MG63 (cell line): ENCODE data around the gene APP. TPM values are rescaled to one million over a fixed set of nuclear protein-coding genes. Genes with fewer than 3 reads are reported as not detected.

Source experiments
- DNase-seq: peaks from one replicate; pipeline ENCODE4 v3.0.0-alpha.2; 2020
- H3K27me3 ChIP-seq: fragments of 250-450 bp; sonication (Bioruptor Pico); 2 replicates; pipeline ENCODE4 v1.5.1; 2020; ENCODE audit warnings: mild to moderate bottlenecking, moderate library complexity
- H3K36me3 ChIP-seq: fragments of 250-450 bp; sonication (Bioruptor Pico); 2 replicates; pipeline ENCODE4 v1.5.1; 2020; ENCODE audit warnings: mild to moderate bottlenecking, moderate library complexity
- H3K4me3 ChIP-seq: fragments of 250-450 bp; sonication (Bioruptor Pico); 2 replicates; pipeline ENCODE4 v1.5.1; 2020; ENCODE audit warnings: mild to moderate bottlenecking, moderate library complexity
- H3K9me3 ChIP-seq: fragments of 250-450 bp; sonication (Bioruptor Pico); 2 replicates; pipeline ENCODE4 v1.5.1; 2020; ENCODE audit warnings: mild to moderate bottlenecking, moderate library complexity
- total RNA-seq: library from RNA; depleted of rRNA; stranded (reverse); fragments of >200 nt; shearing (Covaris generic); gene quantifications from 2 replicates; pipeline ENCODE4 v1.2.3, GENCODE V29; 2014; ENCODE audit warnings: low replicate concordance

The APP gene
- total RNA-seq, 1 experiment from 2014 or later: 252 TPM

DNA sequence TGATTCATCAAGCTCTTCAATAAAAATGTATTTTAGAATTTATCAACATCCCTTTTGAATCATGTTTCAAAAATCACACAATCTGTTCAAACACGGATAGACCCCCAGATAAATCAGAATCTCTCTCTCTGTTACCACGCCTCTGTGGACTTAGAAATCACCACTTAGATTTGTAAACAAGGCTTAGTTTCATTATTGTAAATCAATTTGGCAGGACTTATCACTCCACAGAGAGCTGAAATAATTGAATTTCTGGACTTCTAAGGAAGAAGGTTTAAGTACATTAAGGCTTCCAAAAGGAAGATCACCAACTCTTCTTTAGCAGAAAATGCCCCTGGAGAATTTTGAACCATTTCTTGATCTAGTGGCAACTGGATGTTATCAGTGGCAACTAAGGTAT, 100.4 kb downstream of the APP start:
- Histone ChIP-seq H3K27me3 (no peaks in the 10 kb centered on the region), H3K9me3 (no peaks in the 10 kb centered on the region)
- no peak for DNase-seq

DNA sequence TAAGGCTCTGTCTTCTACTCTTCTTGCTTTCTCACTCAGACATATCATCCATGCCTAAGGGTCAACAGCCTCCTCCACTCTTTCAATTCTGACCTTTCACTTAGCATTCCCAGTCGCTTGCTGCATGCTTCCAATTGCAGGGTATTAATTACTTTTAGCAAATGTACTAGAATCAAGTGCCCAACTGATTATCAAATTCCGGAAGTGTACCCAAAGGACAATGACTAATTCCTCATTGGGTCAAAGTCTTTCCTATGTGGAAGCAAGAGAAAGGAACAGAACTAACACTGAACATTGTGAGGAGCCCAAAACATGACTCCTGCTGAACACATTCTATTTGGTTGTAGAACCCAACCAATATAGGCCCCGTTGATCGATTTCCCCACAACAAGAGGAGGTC, 101.8 kb downstream of the APP start:
- no peak overlapping the region for H3K4me3 ChIP-seq
- H3K36me3 ChIP-seq: no peaks in the 10 kb centered on the region
- no peak for DNase-seq
- no peaks in the 10 kb centered on the region for H3K27me3 ChIP-seq
- H3K9me3 ChIP-seq: no peaks in the 10 kb centered on the region

More for the DNA sequence above, 100.4 kb downstream of the APP start:
- Histone ChIP-seq H3K4me3 (no peak overlapping the region), H3K36me3 (no peaks in the 10 kb centered on the region)

DNA sequence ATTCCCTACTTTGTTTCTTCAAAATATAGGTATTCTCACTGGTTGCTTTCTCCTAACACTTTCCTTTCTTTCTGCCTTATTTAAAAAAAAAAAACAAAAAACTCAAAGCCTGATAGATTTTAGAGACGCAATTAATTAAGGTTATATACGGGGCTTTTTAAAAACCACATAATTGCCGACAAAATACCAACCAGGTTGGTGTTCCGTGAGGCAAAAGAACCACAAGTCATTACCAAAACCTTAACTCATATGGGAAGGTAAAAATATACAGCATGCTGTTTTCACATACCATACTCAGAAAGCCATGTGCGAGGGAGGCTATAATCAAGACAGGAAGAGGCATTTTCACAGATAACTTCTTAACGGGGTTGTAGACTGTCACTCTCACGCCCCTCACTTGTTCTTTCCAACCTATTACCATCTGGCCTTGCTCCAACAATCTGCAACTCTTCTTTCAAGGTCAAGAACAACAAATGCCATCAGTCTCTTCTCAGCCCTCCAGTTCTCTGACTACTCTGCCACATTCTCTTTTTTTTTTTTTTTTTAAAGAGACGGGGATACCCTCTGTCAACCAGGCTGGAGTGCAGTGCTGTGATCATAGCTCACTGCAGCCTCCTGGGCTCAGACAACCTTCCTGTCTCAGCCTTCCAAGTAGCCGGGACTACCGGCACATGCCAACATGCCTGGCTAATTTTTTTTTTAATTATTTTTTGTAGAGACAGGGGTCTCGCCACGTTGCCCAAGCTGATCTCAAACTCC, 102.6 kb downstream of the APP start:
- Histone ChIP-seq H3K36me3 (no peaks in the 10 kb centered on the region), H3K4me3 (no peak overlapping the region), H3K27me3 (no peaks in the 10 kb centered on the region), H3K9me3 (no peaks in the 10 kb centered on the region)
- DNase-seq: no peak

DNA sequence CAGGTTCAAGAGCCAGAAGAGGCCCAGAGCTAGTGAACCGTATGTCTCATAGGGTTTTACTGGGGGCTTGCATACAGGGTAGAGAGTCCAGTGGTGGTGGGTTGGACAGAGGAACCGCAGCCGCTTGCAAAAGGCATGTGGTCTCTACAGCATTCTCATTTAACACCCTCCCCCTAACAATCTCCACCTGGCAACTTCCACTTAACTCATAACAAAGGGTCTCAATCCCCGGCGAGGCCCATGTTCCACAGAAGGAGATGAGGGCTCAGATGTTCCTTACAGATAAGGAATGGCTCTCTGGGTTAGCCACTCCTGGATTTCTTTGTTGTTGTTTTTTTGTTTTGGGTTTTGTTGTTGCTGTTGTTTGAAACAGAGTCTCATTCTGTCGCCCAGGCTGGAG, 106.1 kb downstream of the APP start:
- H3K36me3 ChIP-seq: no peaks in the 10 kb centered on the region
- H3K9me3 ChIP-seq: no peaks in the 10 kb centered on the region
- DNase-seq: no peak
- no peak overlapping the region for H3K4me3 ChIP-seq
- H3K27me3 ChIP-seq: no peaks in the 10 kb centered on the region

DNA sequence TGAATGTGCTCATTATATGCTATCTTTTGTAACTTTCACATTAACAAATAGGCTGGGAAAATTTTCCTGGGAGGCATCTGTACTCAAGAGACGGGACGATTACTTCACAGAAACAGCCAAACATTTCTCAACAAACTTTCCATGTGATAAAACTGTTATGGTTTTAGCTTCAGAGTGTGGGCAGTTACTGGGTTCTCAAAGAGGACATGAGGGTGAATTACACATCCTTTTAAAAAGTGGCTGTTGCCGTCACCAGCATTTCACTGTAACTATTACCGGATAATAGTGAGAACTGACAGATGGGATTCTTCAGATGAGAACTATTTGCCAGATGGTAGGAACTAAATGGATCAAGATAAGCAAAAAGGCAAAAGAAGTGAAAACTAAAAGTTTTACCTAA, 109.1 kb downstream of the APP start:
- H3K4me3 ChIP-seq: no peak overlapping the region
- no peak for DNase-seq
- no peaks in the 10 kb centered on the region for H3K9me3 ChIP-seq
- no peaks in the 10 kb centered on the region for H3K27me3 ChIP-seq
- H3K36me3 ChIP-seq: no peaks in the 10 kb centered on the region

DNA sequence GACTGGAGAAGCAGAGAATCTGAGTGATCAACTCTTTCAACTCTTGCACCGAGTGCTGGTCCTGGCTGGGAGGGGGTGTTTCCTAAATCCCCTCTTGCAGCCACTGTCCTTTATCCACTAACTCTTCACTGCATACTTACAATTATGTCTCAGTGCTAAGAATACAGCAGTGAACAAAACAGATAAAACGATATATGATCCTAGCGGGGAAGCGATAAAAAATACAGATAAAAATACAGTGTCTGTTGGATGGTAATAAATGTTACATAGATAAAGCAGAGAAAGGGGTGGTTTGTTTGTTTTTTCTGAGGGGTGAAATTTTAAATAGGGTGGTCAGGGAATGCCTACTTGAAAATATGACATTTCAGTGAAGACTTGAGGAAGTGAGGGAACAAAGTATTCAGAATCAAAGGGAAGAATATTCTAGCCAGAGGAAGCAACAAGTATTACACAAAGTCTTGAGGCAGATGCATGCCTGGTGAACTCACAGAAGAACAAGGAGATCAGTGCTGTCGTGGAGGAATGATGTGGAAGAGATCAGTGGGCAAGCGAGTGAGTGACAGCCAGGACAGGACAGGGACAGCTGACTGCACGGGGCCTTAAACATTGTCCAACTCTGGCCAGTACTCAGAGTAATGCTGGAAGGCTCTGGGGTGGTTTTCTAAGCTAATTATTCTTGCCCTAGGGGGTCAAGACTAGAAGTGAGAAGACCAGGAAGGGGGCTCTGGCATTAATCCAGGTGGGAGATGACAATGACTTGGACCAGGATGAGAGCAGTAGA, 110.0 kb downstream of the APP start:
- no peaks in the 10 kb centered on the region for H3K9me3 ChIP-seq
- no peak for DNase-seq
- no peaks in the 10 kb centered on the region for H3K27me3 ChIP-seq
- no peaks in the 10 kb centered on the region for H3K36me3 ChIP-seq
- no peak overlapping the region for H3K4me3 ChIP-seq

DNA sequence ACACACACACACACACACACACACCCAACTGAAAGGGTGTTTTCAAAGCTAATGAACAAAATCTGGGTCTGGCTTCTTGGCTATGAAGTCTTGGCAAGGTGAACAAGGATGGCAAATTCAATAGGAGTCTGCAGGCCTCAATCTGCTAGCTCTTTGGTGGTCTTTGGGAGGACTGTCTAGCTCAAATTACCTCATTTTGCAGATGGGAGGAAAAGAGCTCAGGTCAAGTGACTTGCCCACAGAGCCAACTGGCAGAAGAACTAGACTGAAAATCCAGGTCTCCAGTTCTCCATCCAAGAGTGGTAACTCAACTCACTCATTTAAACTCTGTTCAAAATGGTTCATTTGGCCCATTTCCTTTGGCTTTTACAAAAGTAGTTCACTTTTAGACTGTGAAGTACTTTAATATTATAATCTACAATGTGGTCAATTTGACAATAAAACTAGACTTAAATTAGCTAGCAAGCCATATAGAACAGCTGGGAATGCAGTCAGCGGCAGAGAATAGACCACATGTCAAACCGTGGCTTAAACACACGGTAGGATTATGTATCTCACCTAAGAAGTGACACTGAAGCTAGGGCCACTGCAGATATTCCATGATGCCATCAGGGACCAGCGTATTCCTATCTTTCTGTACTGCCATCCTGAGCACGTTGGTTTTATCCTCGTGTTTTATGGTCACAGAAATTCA, 112.9 kb downstream of the APP start:
- H3K36me3 ChIP-seq: peaks cover 1% of the 10 kb centered on the region; the same call in 1 of the 2 replicates
- no peak overlapping the region for H3K4me3 ChIP-seq
- H3K9me3 ChIP-seq: no peaks in the 10 kb centered on the region
- DNase-seq: no peak
- no peaks in the 10 kb centered on the region for H3K27me3 ChIP-seq

DNA sequence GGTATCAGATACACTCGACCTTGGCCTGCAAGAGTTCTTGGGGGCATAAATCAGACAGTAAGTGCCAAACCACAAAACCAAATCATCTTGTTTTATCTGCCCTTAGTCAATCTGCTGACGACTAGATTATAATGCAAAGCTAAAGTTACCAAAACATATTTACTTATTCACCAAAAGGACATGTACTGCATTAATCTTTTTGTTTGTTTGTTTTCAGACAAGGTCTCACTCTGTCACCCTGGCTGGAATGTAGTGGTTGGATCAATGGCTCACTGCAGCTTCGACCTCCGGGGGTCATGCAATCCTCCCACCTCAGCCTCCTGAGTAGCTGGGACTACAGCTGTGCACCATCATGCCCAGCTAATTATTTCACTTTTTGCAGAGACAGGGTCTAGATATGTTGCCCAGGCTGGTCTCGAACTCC, 114.7 kb downstream of the APP start:
- no peaks in the 10 kb centered on the region for H3K9me3 ChIP-seq
- H3K4me3 ChIP-seq: no peak overlapping the region
- DNase-seq: peak; percentile 8
- H3K36me3 ChIP-seq: peaks cover 10% of the 10 kb centered on the region
- H3K27me3 ChIP-seq: no peaks in the 10 kb centered on the region

DNA sequence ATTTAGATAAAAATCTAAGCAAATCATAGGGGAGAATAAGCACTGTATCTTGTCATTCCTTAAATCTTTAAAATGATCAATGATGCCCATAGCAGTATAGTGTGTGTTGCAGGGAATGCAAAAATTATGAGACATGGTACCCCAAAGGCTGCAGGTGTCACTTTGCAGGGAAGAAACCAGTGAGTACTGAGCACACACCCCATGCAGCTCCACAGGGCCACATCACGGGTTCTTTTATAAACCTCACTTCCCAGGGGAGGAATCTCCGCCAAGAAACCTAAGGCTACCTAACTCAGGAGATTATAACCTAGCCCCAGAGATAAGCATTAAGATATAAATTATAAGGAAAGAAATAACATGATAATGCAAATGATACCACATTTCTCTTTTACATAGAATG, 115.6 kb downstream of the APP start:
- Histone ChIP-seq H3K4me3 (no peak overlapping the region), H3K27me3 (no peaks in the 10 kb centered on the region), H3K36me3 (peaks cover 14% of the 10 kb centered on the region), H3K9me3 (no peaks in the 10 kb centered on the region)
- DNase-seq: no peak

DNA sequence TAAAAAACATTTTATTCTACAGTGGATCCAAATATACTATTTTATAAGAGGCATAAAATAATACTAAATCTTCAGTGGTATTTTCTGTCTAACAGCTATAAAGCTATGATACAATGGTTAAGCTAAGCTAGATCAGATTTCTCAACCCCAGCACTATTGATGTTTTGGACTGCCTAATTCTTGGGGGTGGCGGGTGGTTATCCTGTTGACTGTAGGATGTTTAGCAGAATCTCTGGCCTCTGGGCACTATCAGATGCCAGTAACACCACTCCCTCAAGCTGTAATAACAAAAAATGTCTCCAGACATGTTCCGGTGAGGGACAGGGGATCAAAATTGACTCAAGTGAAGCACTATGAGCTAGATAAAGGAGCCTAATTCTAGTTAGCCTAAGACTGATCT, 118.5 kb downstream of the APP start:
- Histone ChIP-seq H3K9me3 (no peaks in the 10 kb centered on the region), H3K36me3 (peaks cover 25% of the 10 kb centered on the region), H3K27me3 (no peaks in the 10 kb centered on the region), H3K4me3 (no peak overlapping the region)
- no peak for DNase-seq

DNA sequence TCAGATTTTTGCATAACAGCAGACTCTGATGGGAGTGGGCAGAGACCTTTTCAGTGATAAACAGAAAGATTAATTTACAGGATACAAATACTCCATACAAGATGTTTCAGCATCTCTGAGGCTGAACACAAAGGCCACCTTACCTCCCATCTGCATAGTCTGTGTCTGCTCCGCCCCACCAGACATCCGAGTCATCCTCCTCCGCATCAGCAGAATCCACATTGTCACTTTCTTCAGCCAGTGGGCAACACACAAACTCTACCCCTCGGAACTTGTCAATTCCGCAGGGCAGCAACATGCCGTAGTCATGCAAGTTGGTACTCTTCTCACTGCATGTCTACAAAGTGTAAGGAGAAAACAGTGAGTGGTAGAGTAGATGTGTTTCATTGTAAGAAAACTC, 119.7 kb downstream of the APP start:
- no peaks in the 10 kb centered on the region for H3K27me3 ChIP-seq
- peaks cover 26% of the 10 kb centered on the region for H3K36me3 ChIP-seq
- no peak for DNase-seq
- no peak overlapping the region for H3K4me3 ChIP-seq
- no peaks in the 10 kb centered on the region for H3K9me3 ChIP-seq

DNA sequence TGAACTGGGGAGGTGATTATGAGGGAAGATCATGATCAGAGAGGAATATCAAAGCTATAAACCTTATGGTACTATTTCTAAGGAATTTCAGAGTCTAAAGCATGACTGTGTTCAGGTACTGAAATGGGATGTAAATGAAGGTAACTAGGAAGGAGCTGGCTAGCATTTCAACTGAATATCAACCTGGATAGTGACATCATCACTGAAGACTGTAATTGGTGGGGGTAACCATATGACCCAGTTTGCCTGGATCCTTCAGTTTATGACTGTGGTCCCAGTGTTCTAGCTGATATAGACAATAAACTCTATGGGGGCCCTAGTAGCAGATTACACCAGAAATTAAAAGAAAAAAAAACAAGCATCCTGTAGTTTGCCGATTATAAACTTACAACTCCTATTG, 120.8 kb downstream of the APP start:
- Histone ChIP-seq H3K9me3 (no peaks in the 10 kb centered on the region), H3K4me3 (no peak overlapping the region), H3K27me3 (no peaks in the 10 kb centered on the region), H3K36me3 (peaks cover 29% of the 10 kb centered on the region)
- no peak for DNase-seq

DNA sequence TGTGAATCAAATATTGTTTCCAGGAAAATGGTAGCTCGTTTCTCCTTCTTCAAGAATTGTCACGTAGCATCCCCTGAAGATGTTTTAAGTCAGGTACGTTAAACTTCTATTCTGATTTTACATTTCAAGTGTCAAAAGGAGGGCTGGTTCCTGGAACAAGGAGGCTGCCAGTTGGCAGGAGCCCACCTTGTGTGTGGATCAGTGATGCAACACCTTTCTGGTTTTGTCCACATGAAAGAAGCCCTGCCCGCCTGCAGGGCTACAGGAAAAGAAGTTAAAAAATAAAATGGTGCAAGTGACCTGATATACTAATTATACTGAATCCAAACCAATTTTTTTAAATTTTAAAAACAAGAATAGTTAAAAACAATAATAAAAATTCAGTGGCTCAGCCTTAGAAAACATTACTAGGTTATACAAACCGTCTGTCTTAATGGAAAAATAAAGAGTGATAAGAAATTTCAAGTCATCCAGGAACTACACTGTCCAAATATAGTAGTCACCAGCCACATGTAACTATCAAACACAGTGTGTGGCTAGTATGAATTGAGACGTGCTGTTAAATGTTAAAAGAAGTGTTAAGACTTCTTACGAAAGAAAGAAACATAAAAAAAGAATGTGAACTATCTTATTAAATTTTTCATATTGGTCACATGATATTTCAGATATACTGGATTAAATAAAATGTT, 123.1 kb downstream of the APP start:
- DNase-seq: no peak
- Histone ChIP-seq H3K36me3 (peaks cover 33% of the 10 kb centered on the region), H3K9me3 (no peaks in the 10 kb centered on the region), H3K4me3 (no peak overlapping the region), H3K27me3 (no peaks in the 10 kb centered on the region)

DNA sequence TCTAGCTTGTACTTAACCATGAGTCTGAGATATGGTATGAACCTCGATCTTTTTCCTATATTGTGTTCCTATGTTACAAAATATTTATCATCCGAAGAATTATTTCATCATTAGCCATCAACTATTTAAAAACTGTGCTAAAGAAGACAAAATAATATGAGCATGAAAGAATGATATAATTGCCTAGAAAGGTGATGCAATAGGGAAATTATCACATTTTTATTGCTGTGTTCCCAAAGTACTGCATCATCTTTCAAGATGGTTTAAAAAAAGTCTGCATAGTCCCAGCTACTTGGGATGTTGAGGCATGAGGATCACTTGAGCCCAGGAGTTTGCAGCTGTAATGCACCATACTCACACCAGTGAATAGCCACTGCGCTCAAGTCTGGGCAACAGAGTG, 126.7 kb downstream of the APP start:
- no peak for DNase-seq
- Histone ChIP-seq H3K4me3 (no peak overlapping the region), H3K27me3 (no peaks in the 10 kb centered on the region), H3K36me3 (peaks cover 12% of the 10 kb centered on the region), H3K9me3 (no peaks in the 10 kb centered on the region)

DNA sequence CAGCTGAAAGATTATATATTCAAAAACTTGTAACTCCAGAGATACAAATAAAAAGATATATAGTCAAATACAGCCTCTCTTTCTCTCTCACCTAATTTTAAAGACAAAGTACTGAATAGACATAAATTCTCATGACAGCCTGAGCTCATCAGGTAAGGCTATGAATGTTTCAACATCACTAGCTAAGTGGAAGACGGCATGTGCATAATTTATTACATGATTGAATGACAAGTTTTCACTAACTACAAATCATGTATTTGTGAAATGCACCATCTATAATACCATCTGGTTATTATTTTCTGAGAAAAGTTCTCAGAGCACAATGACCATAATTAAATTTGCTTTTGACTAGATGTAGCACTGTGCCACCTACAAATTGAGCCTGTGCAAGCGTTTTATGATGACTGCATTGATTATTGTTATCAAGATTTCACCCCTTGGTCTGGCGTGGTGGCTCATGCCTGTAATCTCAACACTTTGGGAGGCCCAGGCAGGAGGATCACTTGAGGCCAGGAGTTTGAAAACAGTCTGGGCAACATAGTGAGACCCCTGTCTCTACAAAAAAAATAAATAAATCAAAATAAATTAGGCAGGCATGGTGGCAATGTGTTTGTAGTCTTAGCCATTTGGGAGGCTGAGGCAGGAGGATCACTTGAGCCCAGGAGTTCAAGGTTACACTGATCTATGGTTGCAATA, 128.2 kb downstream of the APP start:
- no peaks in the 10 kb centered on the region for H3K27me3 ChIP-seq
- H3K36me3 ChIP-seq: peaks cover 12% of the 10 kb centered on the region
- DNase-seq: no peak
- H3K4me3 ChIP-seq: no peak overlapping the region
- H3K9me3 ChIP-seq: no peaks in the 10 kb centered on the region

DNA sequence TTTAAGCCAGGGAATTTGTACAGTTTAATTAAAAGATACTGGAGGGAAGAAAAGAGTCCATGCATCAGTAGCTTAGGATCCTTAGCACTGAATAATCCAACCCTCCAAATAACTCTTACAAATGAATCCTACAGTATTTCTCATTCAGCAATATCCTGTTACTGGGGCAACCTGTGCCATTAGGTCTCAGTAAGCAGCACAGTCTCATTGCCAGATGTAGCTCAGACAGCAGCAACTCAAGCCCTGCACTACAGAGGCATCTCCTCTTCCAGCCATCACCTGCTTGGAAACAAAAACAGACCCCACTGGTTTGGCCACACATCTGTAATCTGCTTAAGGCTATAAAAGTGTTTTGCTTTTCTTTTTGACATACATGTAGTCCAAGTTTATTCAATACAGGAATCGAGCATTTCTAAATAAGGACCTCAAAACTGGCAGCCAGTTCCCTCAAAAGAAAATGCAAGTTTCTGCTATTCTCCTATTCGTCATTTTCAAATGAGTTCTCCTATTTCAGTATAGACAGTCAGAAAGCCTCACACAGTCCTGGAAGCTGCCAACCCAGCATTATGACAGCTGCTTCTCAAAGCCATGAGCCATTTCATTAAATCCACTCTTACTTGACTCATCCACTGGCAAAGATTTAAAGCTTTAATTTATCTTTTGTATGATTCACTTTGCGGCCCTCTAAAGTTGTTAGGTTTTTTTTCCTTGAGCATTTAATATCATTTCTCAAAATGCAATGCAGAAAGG, 129.0 kb downstream of the APP start:
- no peaks in the 10 kb centered on the region for H3K27me3 ChIP-seq
- peak; percentile 86 for DNase-seq
- no peaks in the 10 kb centered on the region for H3K9me3 ChIP-seq
- H3K4me3 ChIP-seq: peak overlapping the region; percentile 6; the same call in 1 of the 2 replicates
- peaks cover 12% of the 10 kb centered on the region for H3K36me3 ChIP-seq
